ENCODE results near the gene PIGW. TPM values are rescaled to one million over a fixed set of nuclear protein-coding genes. Genes with fewer than 3 reads are reported as not detected.
A peak's percentile ranks its signal among the peaks of the same experiment; 100 is the strongest.

PIGW gene
- total and polyA plus RNA-seq, 7 experiments from 2014 or later: 4.2 to 15.6 (median 6.7) TPM

- intact Hi-C loops (cut with micrococcal nuclease): no loop called here
- H3K4me3 ChIP-seq (ENCODE audit: low read length): no peak overlapping the region
- ATAC-seq: no peak
- CTCF ChIA-PET: interaction anchor here (0.7 to 0.9 kb wide), 2 partner anchors 10 to 11 kb away, joined by 3 read pairs; no protein-coding TSS in a partner anchor
- H3K36me3 ChIP-seq (ENCODE audit: control insufficient read depth in 2 of 3, insufficient read depth in 3 of 3, low read length in 3 of 3): peaks cover 10 to 72% (median 22%) of the 10 kb centered on the region in 3 experiments
- H3K9me3 Mint-ChIP-seq: no peaks in the 10 kb centered on the region
- no peak overlapping the region for H3K27ac ChIP-seq (ENCODE audit: low read depth, low read length)
- H3K27me3 ChIP-seq (ENCODE audit: control insufficient read depth in 2 of 2, insufficient read depth in 2 of 2, low read length in 2 of 2): no peaks in the 10 kb centered on the region
- peaks cover 0 to 5% of the 10 kb centered on the region in 2 donors for H3K4me1 ChIP-seq (ENCODE audit: control insufficient read depth in 2 of 2, insufficient read depth in 2 of 2, low read length in 2 of 2)
- no peaks in the 10 kb centered on the region for H3K9me3 ChIP-seq (ENCODE audit: control insufficient read depth in 2 of 3, low read length in 3 of 3)
- H3K4me1 Mint-ChIP-seq: peaks cover 14 to 28% (median 26%) of the 10 kb centered on the region in 7 donors
- POLR2A ChIA-PET: interaction anchor here (0.6 to 1.5 kb wide), 3 partner anchors 11 to 801 kb away, joined by 3 to 4 read pairs (median 3); no protein-coding TSS in a partner anchor
- no peak for DNase-seq
- H3K4me3 Mint-ChIP-seq: no peak overlapping the region
- H3K36me3 Mint-ChIP-seq: peaks cover 8 to 42% (median 15%) of the 10 kb centered on the region in 5 donors
- H3K27me3 Mint-ChIP-seq: no peaks in the 10 kb centered on the region
- H3K27ac Mint-ChIP-seq: peak overlapping the region in 1 of 9 donors; percentile 22
Observed at GRCh38 chr17:36494674-36495073, 40.1 kb upstream of the PIGW start.

- Histone ChIP-seq H3K9me3 (ENCODE audit: control insufficient read depth in 2 of 3, low read length in 3 of 3) (no peaks in the 10 kb centered on the region), H3K27ac (ENCODE audit: low read depth, low read length) (no peak overlapping the region), H3K36me3 (ENCODE audit: control insufficient read depth in 2 of 3, insufficient read depth in 3 of 3, low read length in 3 of 3) (peaks cover 10 to 72% (median 22%) of the 10 kb centered on the region in 3 experiments), H3K27me3 (ENCODE audit: control insufficient read depth in 2 of 2, insufficient read depth in 2 of 2, low read length in 2 of 2) (no peaks in the 10 kb centered on the region), H3K4me3 (ENCODE audit: low read length) (no peak overlapping the region), H3K4me1 (ENCODE audit: control insufficient read depth in 2 of 2, insufficient read depth in 2 of 2, low read length in 2 of 2) (peaks cover 0 to 1% of the 10 kb centered on the region in 2 donors)
- intact Hi-C loops (cut with micrococcal nuclease): no loop called here
- Mint-ChIP-seq H3K36me3 (peaks cover 8 to 39% (median 11%) of the 10 kb centered on the region in 5 donors), H3K4me3 (no peak overlapping the region), H3K9me3 (no peaks in the 10 kb centered on the region), H3K4me1 (peaks cover 11 to 24% (median 22%) of the 10 kb centered on the region in 7 donors), H3K27ac (peak overlapping the region in 2 of 9 donors; percentile 22 to 28), H3K27me3 (no peaks in the 10 kb centered on the region)
- CTCF ChIA-PET: interaction anchor here (0.7 to 0.9 kb wide), 2 partner anchors 10 to 12 kb away, joined by 3 read pairs; no protein-coding TSS in a partner anchor
- ATAC-seq (no peak), DNase-seq (no peak)
- POLR2A ChIA-PET: interaction anchor here (1.5 kb wide), 1 partner anchor 12 kb away, joined by 4 read pairs; no protein-coding TSS in a partner anchor
Observed at GRCh38 chr17:36495076-36495578, 39.7 kb upstream of the PIGW start.

GRCh38 chr17:36496018-36496789 lies 38.6 kb upstream of the PIGW start:
- DNase-seq: no peak
- Mint-ChIP-seq H3K27me3 (no peaks in the 10 kb centered on the region), H3K36me3 (peaks cover 5 to 35% (median 9%) of the 10 kb centered on the region in 5 donors), H3K4me3 (no peak overlapping the region), H3K9me3 (no peaks in the 10 kb centered on the region), H3K27ac (peak overlapping the region in 1 of 9 donors; percentile 25), H3K4me1 (peaks cover 6 to 18% (median 14%) of the 10 kb centered on the region in 7 donors)
- peaks cover 10 to 83% (median 21%) of the 10 kb centered on the region in 3 experiments for H3K36me3 ChIP-seq (ENCODE audit: control insufficient read depth in 2 of 3, insufficient read depth in 3 of 3, low read length in 3 of 3)
- H3K27me3 ChIP-seq (ENCODE audit: control insufficient read depth in 2 of 2, insufficient read depth in 2 of 2, low read length in 2 of 2): no peaks in the 10 kb centered on the region
- ATAC-seq: no peak
- intact Hi-C loops (cut with micrococcal nuclease): no loop called here
- ChIA-PET POLR2A (no interaction called here), CTCF (no interaction called here)
- H3K27ac ChIP-seq (ENCODE audit: low read depth, low read length): no peak overlapping the region
- no peaks in the 10 kb centered on the region for H3K4me1 ChIP-seq (ENCODE audit: control insufficient read depth in 2 of 2, insufficient read depth in 2 of 2, low read length in 2 of 2)
- H3K4me3 ChIP-seq (ENCODE audit: low read length): no peak overlapping the region
- no peaks in the 10 kb centered on the region for H3K9me3 ChIP-seq (ENCODE audit: control insufficient read depth in 2 of 3, low read length in 3 of 3)

GRCh38 chr17:36498155-36498554 lies 36.6 kb upstream of the PIGW start:
- H3K27me3 Mint-ChIP-seq: no peaks in the 10 kb centered on the region
- no peaks in the 10 kb centered on the region for H3K27me3 ChIP-seq (ENCODE audit: control insufficient read depth in 2 of 2, insufficient read depth in 2 of 2, low read length in 2 of 2)
- no peak overlapping the region for H3K4me3 ChIP-seq (ENCODE audit: low read length)
- peaks cover 0 to 6% (median 4%) of the 10 kb centered on the region in 7 donors for H3K4me1 Mint-ChIP-seq
- ChIA-PET POLR2A (interaction anchor here (0.6 to 1.1 kb wide), 2 partner anchors 12 to 37 kb away, joined by 3 to 4 read pairs; partner anchors contain the start of gene PIGW), CTCF (no interaction called here)
- H3K9me3 Mint-ChIP-seq: no peaks in the 10 kb centered on the region
- DNase-seq: no peak
- H3K36me3 ChIP-seq (ENCODE audit: control insufficient read depth in 2 of 3, insufficient read depth in 3 of 3, low read length in 3 of 3): peaks cover 6 to 68% (median 6%) of the 10 kb centered on the region in 3 experiments
- peaks cover 6 to 22% (median 8%) of the 10 kb centered on the region in 5 donors for H3K36me3 Mint-ChIP-seq
- H3K4me1 ChIP-seq (ENCODE audit: control insufficient read depth in 2 of 2, insufficient read depth in 2 of 2, low read length in 2 of 2): no peaks in the 10 kb centered on the region
- no peak for ATAC-seq
- intact Hi-C loops (cut with micrococcal nuclease): no loop called here
- H3K27ac ChIP-seq (ENCODE audit: low read depth, low read length): no peak overlapping the region
- H3K27ac Mint-ChIP-seq: no peak overlapping the region
- no peaks in the 10 kb centered on the region for H3K9me3 ChIP-seq (ENCODE audit: control insufficient read depth in 2 of 3, low read length in 3 of 3)
- no peak overlapping the region for H3K4me3 Mint-ChIP-seq

GRCh38 chr17:36498560-36499300 lies 36.1 kb upstream of the PIGW start:
- peaks cover under 1 to 64% (median under 1%) of the 10 kb centered on the region in 3 experiments for H3K36me3 ChIP-seq (ENCODE audit: control insufficient read depth in 2 of 3, insufficient read depth in 3 of 3, low read length in 3 of 3)
- no peak overlapping the region for H3K4me3 ChIP-seq (ENCODE audit: low read length)
- no peaks in the 10 kb centered on the region for H3K27me3 Mint-ChIP-seq
- peaks cover 6 to 22% (median 8%) of the 10 kb centered on the region in 5 donors for H3K36me3 Mint-ChIP-seq
- ATAC-seq: no peak
- H3K4me1 ChIP-seq (ENCODE audit: control insufficient read depth in 2 of 2, insufficient read depth in 2 of 2, low read length in 2 of 2): no peaks in the 10 kb centered on the region
- peaks cover 0 to 7% (median 4%) of the 10 kb centered on the region in 7 donors for H3K4me1 Mint-ChIP-seq
- peak overlapping the region in 3 of 9 donors; percentile 10 to 26 (median 17) for H3K27ac Mint-ChIP-seq
- CTCF ChIA-PET: no interaction called here
- H3K27me3 ChIP-seq (ENCODE audit: control insufficient read depth in 2 of 2, insufficient read depth in 2 of 2, low read length in 2 of 2): no peaks in the 10 kb centered on the region
- POLR2A ChIA-PET: interaction anchor here (0.6 to 1.1 kb wide), 2 partner anchors 11 to 37 kb away, joined by 3 to 4 read pairs; partner anchors contain the start of gene PIGW
- no peak overlapping the region for H3K27ac ChIP-seq (ENCODE audit: low read depth, low read length)
- H3K9me3 ChIP-seq (ENCODE audit: control insufficient read depth in 2 of 3, low read length in 3 of 3): no peaks in the 10 kb centered on the region
- H3K9me3 Mint-ChIP-seq: no peaks in the 10 kb centered on the region
- intact Hi-C loops (cut with micrococcal nuclease): no loop called here
- no peak for DNase-seq
- H3K4me3 Mint-ChIP-seq: no peak overlapping the region

GRCh38 chr17:36500745-36501225 lies 34.0 kb upstream of the PIGW start:
- Mint-ChIP-seq H3K4me1 (peaks cover 0 to 6% (median 3%) of the 10 kb centered on the region in 7 donors), H3K27me3 (no peaks in the 10 kb centered on the region), H3K27ac (peak overlapping the region in 1 of 9 donors; percentile 12), H3K9me3 (no peaks in the 10 kb centered on the region), H3K36me3 (peaks cover 0 to 18% (median 12%) of the 10 kb centered on the region in 5 donors), H3K4me3 (no peak overlapping the region)
- Histone ChIP-seq H3K27me3 (ENCODE audit: control insufficient read depth in 2 of 2, insufficient read depth in 2 of 2, low read length in 2 of 2) (no peaks in the 10 kb centered on the region), H3K27ac (ENCODE audit: low read depth, low read length) (no peak overlapping the region), H3K9me3 (ENCODE audit: control insufficient read depth in 2 of 3, low read length in 3 of 3) (no peaks in the 10 kb centered on the region), H3K36me3 (ENCODE audit: control insufficient read depth in 2 of 3, insufficient read depth in 3 of 3, low read length in 3 of 3) (peaks cover 0 to 59% (median 0%) of the 10 kb centered on the region in 3 experiments), H3K4me3 (ENCODE audit: low read length) (no peak overlapping the region), H3K4me1 (ENCODE audit: control insufficient read depth in 2 of 2, insufficient read depth in 2 of 2, low read length in 2 of 2) (no peaks in the 10 kb centered on the region)
- intact Hi-C loops (cut with micrococcal nuclease): no loop called here
- CTCF ChIA-PET: interaction anchor here (1.4 kb wide), 1 partner anchor 101 kb away, joined by 3 read pairs; no protein-coding TSS in a partner anchor
- DNase-seq (no peak), ATAC-seq (no peak)
- POLR2A ChIA-PET: no interaction called here
